ENCODE measurements around the gene FSTL5.

FSTL5 gene

DNA sequence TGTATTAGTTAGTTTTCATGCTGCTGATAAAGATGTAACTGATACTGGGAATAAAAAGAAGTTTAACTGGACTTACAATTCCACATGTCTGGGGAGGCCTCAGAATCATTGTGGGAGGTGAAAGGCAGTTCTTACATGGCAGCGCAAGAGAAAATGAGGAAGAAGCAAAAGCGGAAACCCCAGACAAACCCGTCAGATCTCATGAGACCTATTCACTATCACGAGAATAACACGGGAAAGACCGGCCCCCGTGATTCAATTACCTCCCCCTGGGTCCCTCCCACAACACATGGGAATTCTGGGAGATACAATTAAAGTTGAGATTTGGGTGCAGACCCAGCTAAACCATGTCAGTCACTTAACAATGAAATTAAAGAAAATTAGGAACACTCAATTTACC is 499.1 kb downstream of the FSTL5 start:
- DNase-seq, result no peak

DNA sequence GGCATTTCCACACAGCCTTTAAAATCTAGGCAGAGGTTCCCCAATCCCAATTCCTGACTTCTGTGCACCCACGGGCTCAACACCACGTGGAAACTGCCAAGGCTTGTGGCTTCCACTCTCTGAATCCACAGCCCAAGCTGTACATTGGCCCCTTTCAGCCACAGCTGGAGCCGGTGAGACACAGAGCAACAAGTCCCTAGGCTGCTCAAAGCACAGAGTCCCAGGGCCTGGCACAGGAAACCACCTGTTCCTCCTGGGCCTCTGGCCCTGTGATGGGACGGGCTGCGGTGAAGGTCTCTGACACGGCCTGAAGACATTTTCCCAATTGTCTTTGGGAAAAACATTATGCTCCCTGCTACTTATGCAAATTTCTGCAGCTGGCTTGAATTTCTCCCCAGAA is 500.0 kb downstream of the FSTL5 start:
- DNase-seq, result no peak

DNA sequence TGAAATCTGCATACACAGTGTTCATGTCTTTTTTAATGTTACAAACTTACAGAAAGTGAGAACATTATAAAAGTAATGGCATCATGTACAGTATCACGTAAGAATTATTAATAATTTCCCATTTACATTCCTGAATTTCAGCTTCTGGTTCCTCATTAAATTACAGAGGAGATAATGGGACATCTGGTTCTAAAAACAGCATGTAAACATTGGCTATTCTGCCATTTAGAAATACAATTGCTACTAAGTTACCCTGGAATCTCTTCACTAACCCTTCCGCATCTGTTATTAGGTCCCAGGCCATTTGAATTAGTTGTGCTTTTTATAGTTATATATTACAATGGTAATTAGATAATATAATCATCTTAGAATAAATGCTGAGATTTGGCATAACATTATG is 505.1 kb downstream of the FSTL5 start:
- DNase-seq, result no peak

DNA sequence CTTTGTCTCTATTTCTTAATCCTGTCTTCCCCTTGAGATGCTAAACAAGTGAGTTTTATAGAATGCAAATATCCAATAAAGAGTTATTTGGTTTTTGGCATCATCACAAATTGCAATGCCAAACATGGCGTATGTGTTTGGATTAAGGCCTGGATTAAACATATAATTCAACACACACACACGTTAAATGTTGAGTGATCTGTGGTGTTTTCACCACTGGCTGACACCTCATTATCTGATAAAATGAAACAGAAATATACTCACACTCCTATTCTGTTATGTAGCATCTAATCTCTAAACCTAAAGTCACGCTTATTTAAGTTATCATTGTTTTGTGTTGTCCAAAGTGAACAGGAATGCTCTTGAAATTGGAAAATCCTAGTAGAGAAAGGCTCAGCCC is 506.2 kb downstream of the FSTL5 start:
- no peak for DNase-seq

DNA sequence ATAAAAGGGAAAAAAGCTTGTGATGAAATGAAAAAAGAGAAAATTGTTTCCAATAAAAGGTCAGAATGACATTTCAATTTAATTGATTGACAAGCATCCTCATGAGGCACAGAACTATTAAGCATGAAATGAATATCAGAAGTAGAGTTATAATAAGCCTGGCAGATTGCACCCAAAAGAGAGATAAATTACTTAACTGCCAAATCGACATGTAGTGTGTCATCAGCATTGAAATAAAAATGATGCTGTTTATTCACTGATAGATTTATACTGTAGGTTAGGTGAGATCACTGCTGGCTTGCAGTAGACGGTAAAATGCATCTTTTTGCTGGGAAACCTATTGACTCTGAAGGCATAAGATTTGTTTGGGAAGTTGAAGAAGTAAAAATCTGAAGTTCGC is 507.2 kb downstream of the FSTL5 start:
- no peak for DNase-seq

DNA sequence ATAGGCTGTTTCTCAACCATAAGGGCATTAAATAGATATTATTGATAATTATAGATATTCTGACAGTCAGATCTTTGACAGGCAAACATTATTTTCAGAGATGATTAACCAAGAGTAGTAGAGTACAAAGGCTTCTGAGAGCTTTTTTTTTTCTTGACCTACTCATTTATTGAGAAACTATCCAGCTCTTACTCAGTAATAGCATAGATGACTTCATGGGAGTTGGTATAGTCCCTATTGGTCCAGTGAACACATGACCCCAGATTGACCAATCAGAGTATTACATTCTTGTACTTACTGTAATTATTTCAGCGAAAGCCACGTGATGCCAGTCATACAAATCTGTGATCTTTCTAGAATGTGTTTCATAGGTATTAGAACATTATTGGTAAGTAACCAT is 508.7 kb downstream of the FSTL5 start:
- DNase-seq, result no peak

DNA sequence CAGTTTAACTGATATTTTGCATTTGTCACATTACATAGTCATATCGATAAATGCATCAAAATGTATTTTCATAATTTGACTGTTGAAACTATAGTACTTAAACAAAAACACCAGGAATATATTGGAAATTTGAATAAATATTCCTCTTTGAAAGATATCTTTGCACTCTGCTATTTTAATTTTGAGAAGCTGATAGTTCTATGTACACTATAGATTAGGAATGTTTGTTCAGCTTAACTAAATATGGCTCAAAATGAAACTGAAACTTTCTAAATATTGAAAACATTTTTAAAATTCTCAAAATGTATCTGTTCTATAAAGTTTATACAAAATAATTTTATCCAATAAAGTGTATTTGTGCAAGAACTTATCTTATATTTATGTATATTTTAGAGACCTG is 510.1 kb downstream of the FSTL5 start:
- no peak for DNase-seq

DNA sequence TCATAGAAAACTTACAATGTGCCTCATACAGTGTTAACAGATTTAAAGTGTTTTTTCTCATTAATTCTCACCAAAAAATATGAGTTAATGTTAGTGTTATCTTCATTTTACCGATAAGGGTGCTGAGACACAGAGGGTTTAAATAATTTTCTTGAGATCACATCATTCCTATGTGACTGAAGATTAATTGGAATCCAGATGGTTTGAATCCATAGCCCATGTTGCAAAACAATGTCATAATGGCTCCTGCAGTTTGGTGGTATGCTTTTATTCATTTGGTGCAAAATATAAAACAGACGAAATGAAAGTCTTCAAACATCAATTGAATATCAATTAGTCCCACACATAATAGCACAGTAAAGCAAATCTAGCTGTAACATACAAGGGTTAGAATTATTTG is 512.2 kb downstream of the FSTL5 start:
- DNase-seq, result no peak

DNA sequence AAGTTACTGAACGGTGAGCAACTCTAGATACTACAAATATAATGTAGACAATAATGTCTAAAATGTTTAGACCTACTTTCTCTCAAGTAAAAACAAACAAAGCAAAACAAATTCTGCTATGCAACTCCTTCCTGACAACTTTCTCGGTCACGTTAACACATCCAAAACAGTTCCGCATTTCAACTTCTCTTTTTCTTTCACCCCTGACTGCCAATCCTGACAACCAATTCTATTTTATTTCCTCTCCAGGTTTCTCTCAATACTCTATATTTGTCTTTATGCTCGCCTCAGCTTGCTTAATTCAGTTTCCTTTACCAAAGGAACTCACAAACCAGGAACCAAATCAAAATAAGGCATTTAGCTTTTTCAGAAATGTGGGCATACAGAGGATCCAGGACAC is 513.0 kb downstream of the FSTL5 start:
- DNase-seq, result no peak

DNA sequence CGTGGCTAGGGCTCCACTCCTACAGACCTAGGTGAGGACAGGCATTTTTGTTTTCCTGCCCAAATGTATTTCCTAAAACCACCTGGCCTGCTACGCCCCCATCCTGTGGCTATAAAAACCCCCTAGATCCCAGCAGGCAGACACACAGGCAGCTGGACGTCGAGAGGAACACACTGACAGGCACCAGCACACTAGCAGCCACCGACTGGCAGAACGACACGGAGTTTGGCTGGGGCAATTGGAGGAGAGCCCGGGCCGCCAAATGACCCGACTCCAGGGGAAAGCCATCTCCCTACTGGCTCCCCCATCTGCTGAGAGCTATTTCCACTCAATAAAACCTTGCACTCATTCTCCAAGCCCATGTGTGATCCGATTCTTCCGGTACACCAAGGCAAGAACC is 516.0 kb downstream of the FSTL5 start:
- DNase-seq, result no peak

DNA sequence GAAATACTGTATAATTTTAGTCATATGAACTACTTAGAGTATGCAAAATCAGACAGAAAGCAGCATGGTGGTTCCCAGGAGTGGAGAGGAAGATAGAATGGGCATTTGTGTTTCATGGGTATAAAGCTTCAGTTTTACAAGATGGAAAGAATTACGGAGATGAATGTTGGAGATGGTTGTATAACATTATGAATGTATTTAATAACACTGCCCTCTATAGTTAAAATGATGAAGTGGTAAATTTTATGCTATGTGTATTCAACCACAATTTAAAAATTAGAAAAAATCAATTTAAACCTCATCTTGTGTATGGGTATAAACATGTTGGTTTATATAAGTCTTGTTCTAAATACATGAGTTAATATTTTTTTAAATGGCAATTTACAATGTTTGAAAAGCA is 521.1 kb downstream of the FSTL5 start:
- no peak for DNase-seq

DNA sequence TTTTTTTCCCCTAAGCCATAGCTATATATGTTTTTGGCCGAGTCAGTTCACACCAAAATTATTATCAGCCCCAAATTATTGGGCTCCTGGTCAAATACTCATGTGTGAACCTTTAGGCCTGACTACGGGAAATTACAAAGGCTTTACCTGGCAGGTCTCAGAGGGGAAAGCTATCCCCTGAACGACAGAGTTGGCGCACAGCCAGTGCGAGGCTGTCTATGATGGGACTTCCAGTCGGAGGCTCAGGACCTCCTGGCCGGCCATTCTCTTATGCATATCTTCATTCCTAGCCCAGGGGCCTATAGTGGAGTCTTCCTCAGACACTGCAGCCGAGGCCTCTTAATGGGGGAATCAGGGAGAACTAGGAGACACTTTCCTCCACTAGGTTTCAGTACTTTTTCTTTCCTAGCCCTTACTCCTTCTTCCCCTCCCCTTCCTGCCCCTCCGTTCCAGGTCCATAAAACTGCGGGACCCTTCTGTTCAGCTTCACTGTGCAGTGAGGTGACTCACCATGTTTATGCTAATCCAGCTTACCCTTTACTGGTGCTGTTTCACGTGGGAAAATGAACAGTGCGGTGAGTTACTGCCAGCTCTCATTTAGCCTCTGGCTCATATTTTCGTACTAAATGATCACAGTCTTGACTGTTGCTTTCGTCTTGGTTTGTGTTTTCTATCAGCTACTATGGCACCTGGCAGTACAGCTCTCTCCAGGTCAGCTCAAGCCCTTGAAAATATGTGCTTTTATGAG is 533.9 kb downstream of the FSTL5 start:
- no peak for DNase-seq

DNA sequence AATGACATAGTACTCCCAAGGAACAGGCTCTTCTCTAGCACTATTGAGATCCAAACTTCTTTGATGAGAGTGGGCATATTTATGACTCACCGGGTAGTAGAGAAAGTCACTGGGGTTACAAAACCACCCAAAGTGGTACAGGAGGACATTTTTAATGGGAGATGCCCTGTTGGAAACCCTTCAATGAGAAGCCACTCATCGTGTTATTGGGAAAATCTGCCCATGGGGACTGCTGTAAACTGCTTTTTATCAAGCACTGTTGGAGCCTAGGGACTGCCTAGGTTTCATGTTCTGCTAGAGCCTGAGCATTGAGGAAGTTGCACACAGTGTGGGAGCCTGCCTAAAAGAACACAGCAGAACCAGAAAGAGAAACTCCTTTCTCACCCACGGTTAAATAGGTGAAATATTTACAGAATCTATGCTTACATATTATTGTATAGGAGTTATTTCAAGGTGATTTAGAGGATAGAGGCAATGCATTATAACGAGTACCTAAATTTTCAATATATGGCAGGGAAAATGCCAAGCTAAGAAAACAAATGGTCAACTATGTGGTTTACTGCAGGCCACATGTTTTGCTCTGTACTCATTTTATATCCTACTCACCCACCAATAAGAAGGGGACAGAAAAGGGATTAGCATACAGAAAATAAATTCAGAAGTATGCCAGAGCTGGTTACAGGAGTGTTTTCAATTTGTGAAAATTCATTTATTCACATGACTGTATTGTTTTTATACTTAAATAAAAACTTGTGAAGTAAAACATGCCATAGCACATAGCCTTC is 559.1 kb downstream of the FSTL5 start:
- no peak for DNase-seq

DNA sequence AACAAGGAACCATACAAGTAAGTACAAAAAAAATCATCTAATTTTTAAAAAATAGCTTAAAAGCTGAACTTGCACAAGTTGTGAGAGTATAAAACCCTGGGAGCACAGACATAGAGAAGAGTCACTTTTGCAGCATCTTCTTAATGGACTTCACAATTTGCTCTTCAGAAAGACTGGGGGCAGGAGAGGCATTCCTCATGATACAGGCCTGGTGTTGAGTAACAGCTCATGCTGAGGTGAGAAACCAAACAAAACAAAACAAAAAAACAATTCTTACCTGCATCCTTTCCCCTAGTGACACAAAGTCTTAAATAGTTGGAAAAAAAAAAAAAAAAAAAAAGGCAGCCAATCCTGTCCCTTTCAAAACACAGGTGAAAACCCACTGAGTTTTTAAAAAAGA is 562.8 kb downstream of the FSTL5 start:
- DNase-seq, result no peak

DNA sequence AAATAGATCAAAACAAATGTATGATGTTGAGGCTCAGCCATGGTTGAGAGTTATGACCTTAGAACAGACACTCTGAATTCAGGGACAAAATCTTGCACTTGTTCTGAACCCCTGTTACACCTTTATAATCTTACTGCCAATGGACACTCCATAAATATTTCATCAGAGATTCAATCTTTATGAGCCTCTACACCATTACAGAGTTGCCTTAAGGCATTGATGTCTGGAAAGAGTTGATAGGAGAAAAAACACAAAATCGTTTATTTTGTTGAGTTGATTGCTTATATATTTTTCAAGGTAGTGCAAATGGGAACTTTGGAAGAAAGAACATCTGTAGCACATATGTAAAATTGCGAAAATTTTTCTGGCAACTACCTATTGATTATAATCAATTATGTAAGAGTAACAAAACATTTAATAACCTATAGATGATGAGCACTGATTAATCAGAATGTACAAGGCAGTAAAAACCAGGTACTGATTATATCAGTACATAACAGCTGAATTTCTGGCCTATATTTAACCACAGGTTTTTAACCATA is 568.5 kb downstream of the FSTL5 start:
- DNase-seq, result no peak

DNA sequence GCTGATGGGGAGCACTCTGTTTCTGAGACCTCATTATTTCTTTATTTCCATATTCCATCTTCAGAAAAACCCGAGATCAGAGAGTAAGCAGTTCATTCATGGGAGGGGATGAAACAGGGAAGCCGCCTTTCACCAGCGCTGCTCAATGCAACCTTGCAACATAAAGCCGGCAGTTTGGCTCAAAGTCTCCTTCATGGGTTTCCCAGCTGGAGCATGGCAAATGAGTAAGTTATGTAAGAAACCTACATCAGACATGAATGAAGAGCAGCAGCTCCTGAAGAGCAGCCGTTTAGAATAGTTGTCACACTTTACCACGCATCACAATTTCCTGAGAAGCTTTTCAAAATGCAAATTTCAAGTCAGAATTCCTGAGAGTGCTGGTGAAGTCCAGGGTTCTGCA is 578.8 kb downstream of the FSTL5 start:
- no peak for DNase-seq

DNA sequence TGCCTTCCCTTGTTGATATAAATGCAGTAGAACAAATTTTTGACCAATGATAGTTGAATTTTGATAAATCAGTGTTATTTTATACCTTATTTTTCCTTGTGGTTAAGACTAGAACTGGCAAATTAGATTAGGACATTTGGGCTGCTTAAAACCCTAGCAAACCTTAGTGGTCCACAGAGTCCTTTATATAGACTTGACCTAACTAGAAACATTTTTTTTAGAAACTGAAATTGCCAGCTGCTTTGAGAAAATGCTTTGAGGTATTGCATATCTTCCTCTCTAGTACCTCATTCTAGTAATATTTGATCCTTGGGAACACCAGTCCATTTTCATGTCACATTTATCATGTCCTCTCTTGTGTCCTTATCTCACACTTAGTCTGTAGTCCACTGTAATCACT is 580.3 kb downstream of the FSTL5 start:
- DNase-seq, result no peak

DNA sequence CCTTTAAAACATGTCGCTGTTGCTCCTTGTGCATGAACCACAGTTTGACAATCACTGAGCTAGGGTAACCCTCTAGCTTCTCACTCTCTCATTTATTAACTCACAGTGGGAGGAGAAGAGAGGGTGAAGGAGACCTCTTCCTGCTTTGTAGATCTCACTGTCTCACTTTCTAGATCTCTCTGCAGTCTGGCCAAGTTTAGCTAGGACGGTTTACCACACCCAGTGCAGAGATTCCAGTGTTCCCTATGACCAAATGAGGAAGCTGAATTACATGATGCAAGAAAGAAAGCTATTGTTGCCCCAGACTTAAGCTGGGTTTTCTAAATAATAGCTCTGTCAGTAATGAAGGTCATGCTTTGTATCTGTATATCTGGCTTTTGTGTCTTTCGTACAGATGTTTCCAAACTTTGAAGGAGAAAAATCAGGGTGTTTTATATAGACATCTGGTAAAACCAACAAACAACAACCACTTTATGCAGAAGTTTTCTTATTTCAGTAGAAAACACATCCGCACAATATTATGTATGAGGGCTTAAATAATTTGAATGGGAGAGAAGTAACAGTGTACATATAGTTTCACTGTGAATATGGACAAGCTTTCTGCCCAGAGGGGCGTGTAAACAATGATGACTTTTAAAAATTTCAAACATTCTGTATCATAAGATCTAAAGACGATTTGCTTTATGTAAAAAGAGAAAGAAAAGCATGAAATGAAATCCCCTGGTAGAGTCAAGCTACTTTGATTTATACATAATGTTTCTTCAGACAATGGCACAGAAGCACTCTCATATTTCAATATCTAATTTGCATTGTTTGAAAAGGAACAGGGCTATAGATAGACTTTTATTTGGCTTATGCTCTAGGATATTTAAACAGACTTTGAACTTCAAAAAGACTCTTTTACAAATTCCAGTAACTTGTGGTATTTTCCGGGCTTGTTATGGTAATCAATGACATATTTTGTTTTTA is 582.3 kb downstream of the FSTL5 start:
- no peak for DNase-seq

DNA sequence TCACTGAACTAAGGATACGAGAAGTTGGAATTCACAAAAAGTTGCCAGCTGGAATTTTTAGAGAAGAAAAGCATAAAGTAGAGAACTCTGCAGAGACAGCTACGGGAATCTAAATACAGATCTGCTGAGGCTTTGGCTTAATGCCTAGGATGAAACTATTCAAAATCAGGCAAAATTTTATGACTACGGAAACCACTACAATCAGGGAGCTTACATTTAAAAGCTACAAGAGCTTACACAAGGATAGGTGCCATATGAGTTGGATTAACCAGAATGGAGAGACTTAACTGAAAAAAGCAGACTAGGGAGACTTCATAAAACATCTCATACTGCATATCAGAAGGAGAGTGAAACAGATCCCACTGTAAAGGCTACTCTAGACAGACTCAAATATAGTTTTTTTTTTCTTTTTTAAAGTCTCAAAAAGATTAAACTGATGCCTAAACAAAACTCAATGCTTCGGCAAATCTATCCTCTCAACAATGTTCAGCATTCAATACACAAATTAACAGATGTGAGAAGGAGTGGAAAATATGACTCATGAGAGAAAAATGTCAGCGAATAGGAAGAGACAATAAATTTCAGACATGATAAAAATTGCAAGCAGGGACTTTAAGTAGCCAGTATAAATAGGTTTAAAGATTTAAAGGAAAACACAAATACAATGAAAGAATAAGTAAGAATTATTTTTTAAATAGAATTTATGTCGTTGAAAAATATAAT is 586.1 kb downstream of the FSTL5 start:
- no peak for DNase-seq

DNA sequence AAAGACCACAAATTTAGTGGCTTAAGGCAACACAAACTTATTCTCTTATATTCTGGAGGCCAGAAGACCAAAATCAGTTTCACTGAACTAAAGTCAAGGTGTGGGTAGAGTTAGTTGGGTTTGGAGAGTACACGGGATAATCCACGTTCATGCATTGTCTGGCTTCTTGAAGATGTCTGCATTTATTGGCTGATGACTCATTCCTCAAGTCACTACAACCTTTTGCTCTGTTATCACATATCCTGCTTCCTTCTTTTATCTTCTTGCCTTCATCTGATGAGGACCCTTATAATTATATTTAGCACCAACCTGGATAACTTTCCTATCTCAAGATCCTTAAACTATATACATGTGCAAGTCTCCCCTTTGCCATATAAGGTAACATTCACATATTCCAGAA is 590.0 kb downstream of the FSTL5 start:
- no peak for DNase-seq

DNA sequence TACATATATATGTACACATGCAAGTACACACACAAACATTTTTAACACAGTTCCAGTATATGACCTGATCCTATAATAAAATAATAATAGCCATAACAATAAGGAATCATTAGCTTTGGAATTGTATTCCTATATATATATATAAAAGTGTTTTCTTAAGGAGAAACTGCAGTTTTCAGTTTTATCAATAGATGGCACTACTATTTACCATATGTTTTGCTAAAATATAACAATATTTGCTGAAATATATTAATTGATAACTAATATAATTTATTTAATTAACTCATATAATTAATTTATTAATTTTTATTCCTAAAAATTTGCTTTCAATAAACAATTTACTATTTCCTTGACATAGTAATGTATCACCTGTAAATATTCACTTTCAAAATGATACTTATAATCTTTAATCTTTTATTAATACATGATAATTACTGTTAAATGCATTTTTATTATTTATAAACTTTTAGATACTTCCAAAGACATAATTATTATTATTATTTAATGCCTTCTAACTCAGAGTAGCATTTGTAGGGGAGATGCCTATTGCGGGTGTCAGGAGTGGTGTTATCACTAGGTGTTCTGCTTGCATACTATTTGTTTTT is 599.5 kb downstream of the FSTL5 start:
- DNase-seq, result no peak

All from activated T-cell treated with anti-CD3 and anti-CD28 coated beads for 4 hours (primary cell).